NCI-H2081 (cell line): ENCODE results near the gene PSMD12.

Experiments
- DNase-seq, 2 experiments: peaks; one replicate each; lab custom pipeline; 2025; lab: John Stamatoyannopoulos, UW

The PSMD12 gene

GRCh38 chr17:67386965-67387551 is 20.7 kb upstream of the PSMD12 start:
- DNase-seq = peak; percentile 61 to 63

GRCh38 chr17:67385122-67385988 is 19.0 kb upstream of the PSMD12 start:
- DNase-seq = no peak

GRCh38 chr17:67381929-67382257 is 15.5 kb upstream of the PSMD12 start:
- no peak for DNase-seq

- no peak for DNase-seq
Measured at GRCh38 chr17:67379251-67379630, 12.9 kb upstream of the PSMD12 start.

GRCh38 chr17:67378454-67379250 is 12.3 kb upstream of the PSMD12 start:
- DNase-seq = peak; percentile 79 to 85

- peak; percentile 66 for DNase-seq
Measured at GRCh38 chr17:67377488-67378453, 11.4 kb upstream of the PSMD12 start.

GRCh38 chr17:67376737-67377487 is 10.5 kb upstream of the PSMD12 start, which contains the start of gene PITPNC1:
Gene PITPNC1 (plus strand): TSS chr17:67377281.
- DNase-seq = peak; percentile 85 to 91

- no peak for DNase-seq
Measured at GRCh38 chr17:67376415-67376736, 10.0 kb upstream of the PSMD12 start.

GRCh38 chr17:67375716-67376115 is 9.3 kb upstream of the PSMD12 start:
- no peak for DNase-seq

- DNase-seq = no peak
Measured at GRCh38 chr17:67375054-67375427, 8.7 kb upstream of the PSMD12 start.

- peak; percentile 85 to 89 for DNase-seq
Measured at GRCh38 chr17:67374329-67375053, 8.1 kb upstream of the PSMD12 start.

GRCh38 chr17:67372751-67373150 is 6.4 kb upstream of the PSMD12 start:
- DNase-seq = no peak

- DNase-seq = no peak
Measured at GRCh38 chr17:67369676-67370075, 3.3 kb upstream of the PSMD12 start.

- DNase-seq = no peak
Measured at GRCh38 chr17:67365738-67366192, 612 bp downstream of the PSMD12 start.

GRCh38 chr17:67364847-67365737 is 1.3 kb downstream of the PSMD12 start:
- no peak for DNase-seq

- no peak for DNase-seq
Measured at GRCh38 chr17:67362173-67362572, 4.2 kb downstream of the PSMD12 start.

GRCh38 chr17:67360880-67361279 is 5.5 kb downstream of the PSMD12 start:
- no peak for DNase-seq

GRCh38 chr17:67359960-67360791 is 6.2 kb downstream of the PSMD12 start:
- peak; percentile 15 to 42 for DNase-seq
